GM12874 (cell line): ENCODE data around the gene GFPT2.

ENCODE experiments used
- CTCF ChIP-seq: IDR thresholded peaks from 2 replicates; pipeline ENCODE4 v1.5.1; 2011; ENCODE audit warnings: low read depth, mild to moderate bottlenecking, control low read depth, low read length, moderate library complexity; ENCODE audit not compliant: insufficient read depth

Gene GFPT2

GRCh38 chr5:180343831-180344695 lies 9.1 kb downstream of the GFPT2 start:
- TF ChIP-seq CTCF, result no peak

DNA sequence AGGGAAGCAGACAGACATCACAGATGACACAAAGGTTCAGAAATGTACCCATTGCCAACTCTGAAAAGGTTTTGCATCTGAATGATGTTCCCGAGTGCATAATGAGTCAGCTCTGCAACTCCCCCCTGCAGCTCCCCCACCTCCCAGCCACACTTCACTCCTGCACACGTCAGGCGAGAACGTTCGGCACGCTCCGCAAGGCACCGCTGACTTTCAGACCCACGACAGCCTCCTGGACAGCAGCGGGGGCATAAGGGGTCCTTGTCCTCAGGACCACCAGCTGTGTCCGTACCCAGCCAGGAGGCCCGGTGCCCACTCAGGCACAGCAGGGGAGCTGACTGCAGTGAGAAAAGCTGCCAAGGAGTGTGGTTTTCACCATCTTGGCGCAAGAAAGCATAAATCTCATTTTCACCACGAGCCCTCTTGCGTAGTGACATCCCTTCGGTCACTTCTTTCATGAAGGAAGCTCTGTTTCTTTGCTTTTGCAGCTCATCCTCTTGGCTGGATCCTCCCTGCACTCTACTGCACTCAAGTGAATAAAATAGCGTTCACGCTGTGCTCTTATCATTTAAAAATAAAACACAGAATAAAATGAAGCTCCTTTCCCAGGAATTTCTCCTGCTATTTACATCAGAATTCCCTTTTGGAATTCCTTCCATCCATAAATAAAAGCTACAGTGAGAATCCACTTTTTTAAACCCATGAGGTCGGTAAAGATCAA lies 9.9 kb downstream of the GFPT2 start:
- no peak for TF ChIP-seq CTCF

DNA sequence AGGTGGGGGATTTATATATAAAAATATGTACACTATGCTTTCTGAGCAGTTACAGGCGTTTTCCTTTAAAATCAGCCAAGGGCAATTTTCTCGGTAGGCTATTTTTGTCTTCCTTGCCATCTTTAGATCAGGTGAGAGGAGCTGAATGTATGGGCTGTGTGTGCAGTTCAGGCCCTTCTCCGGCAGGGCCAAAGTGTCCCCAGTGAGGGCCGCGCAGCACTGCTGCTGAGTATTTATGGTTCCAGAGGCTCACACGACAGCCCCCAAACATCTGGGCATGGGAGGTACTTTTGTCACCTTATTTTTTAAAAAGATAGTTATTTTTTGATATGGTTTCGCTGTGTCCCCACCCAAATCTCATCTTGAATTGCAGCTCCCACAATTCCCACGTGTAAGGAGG lies 11.5 kb downstream of the GFPT2 start:
- TF ChIP-seq CTCF, result no peak

DNA sequence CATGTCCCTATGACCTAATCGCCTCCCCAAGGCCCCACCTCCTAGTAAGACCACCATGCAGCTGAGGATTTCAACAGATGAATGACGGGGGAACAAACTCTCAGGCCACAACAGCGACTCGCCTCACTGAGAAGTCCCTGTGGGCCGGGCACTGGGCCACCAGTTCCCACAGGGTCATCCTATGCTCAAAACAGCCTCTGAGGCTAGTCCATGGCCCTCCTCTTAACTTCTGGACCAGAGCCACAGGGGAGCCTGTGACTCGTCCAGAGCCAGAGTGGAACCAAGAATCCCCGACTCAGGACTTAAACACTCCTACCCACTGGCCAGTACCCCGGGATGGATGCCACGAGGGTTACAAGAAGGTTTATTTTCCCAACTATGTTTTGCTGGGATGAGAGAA lies 12.3 kb downstream of the GFPT2 start:
- no peak for TF ChIP-seq CTCF

- TF ChIP-seq CTCF, result no peak
These were observed 13.5 kb downstream of the GFPT2 start for GRCh38 chr5:180339583-180340183.

DNA sequence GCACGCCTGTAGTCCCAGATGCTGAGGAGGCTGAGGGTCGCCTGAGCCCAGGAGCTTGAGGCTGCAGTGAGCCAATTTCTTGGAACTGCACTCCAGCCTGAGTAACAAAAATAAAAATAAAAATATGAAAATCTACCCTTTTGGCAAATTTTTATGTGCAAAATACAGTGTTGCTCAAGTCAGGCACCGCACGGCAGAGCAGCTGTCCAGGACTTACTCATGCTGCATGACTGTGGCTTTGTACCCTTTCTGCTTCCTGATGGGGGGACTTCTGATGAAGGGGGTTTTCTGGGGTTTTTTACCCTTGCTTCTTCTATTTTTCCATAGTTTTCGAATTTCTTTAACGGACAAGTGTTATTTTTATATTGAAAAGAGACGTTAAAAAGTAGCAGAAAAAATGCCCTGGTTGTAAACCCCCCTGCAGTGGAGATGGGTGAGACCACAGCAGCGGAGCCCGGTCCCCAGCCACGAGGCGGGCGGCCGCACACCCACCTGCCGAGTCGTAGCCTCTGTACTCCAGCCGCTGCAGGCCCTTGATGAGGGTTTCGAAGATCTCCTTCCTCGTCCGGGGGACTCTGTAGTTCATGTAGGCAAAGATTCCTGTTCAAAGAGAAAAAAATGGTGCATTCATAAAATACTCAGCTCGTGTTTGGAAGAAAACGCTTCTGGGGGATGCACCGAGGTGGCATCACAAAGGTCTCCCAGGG lies 15.0 kb downstream of the GFPT2 start:
- TF ChIP-seq CTCF, result no peak

- no peak for TF ChIP-seq CTCF
These were observed 16.7 kb downstream of the GFPT2 start for GRCh38 chr5:180336234-180337020.
